PC-3 (cell line): Measurements from ENCODE around the gene ADIG.

Source experiments
- EZH2 ChIP-seq: fragments of 300-600 bp; sonication (generic); IDR thresholded peaks from one replicate; pipeline ENCODE4 v1.6.1; 2017; ENCODE audit warnings: antibody characterized with exemption, mild to moderate bottlenecking, low read length; ENCODE audit not compliant: unreplicated experiment
- TF ChIP-seq, protein P1 (sequence below): fragments of 300-600 bp; sonication (generic); conservative IDR thresholded peaks from 2 replicates; pipeline ENCODE4 v1.5.1; 2017; ENCODE audit warnings: antibody characterized with exemption, low read depth, mild to moderate bottlenecking, low read length

DNA sequence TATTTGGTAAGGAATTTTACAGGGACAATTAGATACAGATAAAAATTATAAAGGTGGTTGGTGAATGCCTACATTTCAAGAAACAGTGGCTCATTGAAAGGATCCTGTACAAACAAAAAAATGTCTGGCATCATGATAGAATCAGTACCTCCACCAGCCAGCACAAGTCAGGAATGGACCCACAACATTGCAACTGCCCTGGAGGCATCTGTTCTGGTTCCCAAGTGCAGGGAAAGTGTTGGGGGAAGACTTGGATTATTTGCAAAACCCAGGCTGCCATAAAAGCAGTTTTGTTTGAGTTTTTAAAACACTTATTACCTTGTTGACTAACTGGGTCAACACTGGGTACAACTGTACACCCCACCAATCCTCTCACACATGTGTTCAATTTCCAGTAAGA, 44.9 kb downstream of the ADIG start:
- TF ChIP-seq, protein P1, sequence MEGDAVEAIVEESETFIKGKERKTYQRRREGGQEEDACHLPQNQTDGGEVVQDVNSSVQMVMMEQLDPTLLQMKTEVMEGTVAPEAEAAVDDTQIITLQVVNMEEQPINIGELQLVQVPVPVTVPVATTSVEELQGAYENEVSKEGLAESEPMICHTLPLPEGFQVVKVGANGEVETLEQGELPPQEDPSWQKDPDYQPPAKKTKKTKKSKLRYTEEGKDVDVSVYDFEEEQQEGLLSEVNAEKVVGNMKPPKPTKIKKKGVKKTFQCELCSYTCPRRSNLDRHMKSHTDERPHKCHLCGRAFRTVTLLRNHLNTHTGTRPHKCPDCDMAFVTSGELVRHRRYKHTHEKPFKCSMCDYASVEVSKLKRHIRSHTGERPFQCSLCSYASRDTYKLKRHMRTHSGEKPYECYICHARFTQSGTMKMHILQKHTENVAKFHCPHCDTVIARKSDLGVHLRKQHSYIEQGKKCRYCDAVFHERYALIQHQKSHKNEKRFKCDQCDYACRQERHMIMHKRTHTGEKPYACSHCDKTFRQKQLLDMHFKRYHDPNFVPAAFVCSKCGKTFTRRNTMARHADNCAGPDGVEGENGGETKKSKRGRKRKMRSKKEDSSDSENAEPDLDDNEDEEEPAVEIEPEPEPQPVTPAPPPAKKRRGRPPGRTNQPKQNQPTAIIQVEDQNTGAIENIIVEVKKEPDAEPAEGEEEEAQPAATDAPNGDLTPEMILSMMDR: no peak
- no peak for TF ChIP-seq EZH2
